NCI-H526 treated with DMSO at 0.1 percent for 48 hours (cell line): Measurements from ENCODE around the gene MGAT5B.

ENCODE experiments used
- DNase-seq: peaks from one replicate; lab custom pipeline; 2025; lab: John Stamatoyannopoulos, UW

Gene MGAT5B

DNA sequence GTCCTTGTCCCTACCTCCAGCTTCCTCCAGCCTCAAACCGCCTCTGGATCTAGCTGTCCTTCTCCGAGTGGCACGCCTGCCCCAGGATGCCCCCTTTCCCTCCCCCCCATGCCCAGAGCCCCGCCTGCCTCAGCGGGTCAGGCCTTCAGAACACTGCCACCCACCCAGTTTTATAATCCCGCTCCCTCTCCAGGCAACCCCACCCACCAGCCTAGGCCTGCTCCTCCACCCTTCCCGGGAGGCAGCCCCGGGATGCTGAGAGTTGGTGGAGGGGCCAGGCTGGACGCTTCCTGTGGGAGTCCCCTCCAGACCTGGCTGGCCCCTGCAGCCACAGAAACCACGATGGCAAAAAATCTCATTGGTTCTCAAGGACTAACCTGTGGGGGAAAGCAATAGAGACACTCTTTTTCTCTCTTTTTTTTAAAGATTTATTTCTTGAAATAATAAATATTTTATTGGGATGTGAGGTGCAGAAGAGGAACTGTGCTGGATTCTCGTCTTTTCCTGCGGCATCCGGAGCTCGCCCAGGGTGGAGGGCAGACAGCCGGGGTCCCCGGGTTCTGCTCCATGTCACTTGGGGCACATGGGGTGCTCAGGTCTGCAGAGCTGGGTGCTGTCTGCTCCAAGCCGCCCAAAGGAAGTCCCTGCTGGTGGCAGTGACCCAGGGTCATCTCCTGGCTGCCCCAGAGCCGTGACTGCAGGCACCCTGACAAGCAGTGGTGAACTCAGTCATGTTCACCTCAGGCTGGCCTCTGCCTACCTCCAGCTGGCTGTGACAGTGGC lies 81.9 kb downstream of the MGAT5B start:
- no peak for DNase-seq

DNA sequence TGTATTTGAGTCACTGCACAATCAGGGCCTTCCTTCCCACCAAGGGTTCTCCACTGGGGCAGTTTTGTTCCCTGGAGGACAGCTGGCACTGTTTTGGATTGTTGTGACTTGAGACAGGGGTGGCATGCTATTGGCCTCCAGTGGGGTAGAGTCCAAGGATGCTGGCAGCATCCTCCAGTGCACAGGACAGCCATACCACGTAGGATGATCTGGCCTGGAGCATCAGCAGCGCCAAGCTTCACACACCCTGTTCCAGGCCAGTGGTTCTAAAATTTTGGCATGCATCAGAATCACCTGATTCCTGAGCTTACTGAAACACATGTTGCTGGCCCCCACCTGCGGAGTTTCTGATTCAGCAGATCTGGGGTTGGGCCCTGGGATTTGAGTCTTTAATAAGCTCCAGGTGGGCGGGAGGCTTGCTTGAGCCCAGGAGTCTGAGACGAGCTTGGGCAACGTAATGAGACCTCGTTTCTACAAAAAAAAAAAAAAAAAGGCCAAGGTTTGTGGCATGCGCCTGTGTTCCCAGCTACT lies 83.2 kb downstream of the MGAT5B start:
- DNase-seq = no peak

DNA sequence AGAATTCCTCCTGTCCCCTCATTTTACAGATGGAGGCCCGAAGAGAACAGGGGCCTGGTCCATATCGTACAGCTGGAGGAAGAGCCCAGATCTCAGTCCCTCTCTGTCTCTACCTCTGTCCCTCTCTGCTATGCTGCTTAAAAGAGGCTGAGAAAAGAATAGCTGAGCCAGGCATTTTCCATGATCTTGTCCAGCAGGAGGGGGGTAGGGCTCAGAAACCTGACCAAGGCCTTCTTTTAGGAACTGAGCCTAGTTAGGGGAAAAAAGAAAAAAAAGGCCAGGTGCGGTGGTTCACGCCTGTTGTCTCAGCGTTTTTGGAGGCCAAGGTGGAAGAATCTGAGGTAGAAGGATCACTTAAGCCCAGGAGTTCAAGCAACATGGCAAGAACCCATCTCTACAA lies 84.2 kb downstream of the MGAT5B start:
- DNase-seq = no peak

DNA sequence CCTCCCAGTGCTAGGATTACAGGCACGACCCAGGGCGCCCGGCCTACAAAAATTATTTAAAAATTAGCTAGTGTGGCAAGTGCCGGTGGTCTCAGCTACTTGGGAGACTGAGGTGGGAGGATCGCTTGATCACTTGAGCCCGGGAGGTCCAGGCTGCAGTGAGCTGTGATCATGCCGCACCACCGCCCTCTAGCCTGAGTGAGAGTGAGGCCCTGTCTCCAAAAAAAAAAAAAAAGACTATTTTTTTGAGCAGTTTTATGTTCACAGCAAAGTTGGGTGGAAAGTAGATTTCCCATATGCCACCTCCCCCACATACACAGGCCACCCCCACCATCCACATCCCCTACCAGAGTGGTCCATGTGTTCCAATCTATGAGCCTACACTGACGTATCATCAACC lies 84.9 kb downstream of the MGAT5B start:
- no peak for DNase-seq

DNA sequence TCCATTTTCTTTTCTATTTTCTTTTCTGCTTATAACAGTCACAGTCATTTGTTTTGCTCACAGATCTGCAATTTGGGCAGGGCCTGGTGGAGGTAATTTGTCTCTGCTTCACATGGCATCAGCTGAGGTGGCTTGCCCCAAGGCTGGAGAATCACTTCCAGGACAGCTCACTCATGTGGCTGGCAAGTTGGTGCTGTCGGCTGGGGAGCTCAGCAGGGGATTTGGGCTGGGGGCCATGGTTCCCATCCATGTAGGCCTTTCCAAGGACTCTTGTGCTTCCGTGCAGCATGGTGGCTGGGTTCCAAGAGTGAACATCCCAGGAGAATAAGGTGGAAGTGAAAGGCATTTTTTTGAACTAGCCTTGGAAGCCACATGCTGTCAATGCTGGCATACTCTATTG lies 85.7 kb downstream of the MGAT5B start:
- DNase-seq = no peak

DNA sequence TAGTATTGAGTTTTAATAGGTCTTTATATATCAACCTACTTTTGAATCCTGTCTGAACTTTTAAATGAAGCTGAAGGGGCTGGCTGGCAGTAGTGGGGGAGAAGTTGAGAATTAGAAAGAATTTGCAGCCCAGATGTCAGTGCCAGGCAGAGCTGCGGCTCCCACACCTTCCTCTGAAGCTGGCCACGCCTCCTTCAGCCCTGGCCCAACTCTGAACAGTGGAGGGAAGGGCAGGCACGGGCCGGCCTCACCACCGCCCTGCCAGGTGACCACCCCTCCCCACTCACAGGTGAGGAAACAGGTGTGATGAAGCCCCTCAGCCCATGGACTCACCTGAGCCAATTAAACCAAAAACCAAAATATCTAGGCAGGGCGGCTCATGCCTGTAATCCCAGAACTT lies 87.0 kb downstream of the MGAT5B start:
- DNase-seq = no peak

DNA sequence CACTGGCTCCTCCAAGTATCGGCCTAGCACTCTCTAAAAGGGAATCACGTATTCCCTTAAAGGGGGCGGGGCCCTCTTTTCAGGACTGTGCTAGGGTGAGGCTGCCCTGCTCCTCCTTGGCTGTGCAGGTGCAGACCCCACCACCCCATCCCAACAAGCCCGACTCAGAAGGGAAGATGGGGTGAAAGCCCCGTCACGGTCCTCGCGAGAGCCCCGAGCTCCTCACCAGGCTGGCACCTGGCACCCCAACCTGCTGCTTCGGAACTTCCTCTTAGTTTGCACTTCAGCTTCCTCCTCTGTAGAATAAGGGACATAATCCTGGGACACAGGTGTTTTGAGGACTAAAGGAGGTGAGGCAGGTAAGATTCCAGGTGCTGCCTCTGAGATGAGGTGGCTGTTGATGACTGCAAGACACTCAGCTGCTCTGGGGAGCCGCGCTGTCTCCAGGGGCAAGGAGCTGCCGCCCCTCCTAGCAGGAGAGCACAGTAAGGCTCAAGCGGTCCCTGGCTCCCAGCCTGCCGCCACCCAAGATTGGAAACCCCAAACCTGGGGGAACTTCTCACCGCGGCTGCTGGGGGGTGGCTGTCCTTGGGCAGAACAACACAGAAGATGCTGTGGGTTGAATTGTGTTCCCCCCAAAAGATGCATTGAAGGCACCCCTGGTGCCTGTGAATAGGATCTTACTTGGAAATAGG lies 88.8 kb downstream of the MGAT5B start:
- no peak for DNase-seq

DNA sequence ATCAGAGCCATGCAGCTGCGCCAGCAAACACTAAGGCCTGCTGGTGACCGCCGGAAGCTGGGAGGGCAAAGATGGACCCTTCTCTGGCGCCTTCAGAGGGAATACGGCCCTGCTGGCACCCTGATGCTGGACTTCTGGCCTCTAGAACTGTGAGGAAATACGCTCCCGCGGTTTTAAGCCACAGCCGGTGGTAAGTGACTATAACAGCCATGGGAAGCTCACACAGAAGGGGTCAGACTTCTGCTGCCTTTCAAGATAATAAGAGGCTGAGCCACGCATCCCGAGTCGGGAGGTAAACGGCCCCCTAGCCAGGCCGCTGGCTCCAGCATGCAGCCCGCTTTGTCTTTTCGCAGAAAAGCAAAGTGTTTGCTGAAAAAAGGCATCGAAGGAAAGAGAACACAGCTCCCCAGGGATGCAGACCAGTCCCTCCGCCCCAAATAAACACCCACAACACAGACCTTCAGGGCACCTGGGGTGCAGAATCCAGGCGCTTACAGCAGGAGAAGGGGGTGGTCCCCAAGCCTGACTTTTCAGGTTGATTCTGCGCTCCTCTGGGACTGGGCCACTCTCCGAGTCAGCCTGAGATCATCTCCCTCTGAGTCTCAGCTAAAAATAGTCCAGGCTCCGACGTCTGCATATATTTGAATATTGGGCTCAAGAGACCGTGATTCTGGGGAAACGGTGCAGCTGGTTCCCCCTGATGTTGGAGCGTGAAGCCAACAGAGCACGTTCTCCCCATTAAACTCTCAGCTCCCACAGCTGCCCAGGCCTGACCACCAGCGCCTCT lies 89.7 kb downstream of the MGAT5B start:
- DNase-seq = peak; percentile 78

DNA sequence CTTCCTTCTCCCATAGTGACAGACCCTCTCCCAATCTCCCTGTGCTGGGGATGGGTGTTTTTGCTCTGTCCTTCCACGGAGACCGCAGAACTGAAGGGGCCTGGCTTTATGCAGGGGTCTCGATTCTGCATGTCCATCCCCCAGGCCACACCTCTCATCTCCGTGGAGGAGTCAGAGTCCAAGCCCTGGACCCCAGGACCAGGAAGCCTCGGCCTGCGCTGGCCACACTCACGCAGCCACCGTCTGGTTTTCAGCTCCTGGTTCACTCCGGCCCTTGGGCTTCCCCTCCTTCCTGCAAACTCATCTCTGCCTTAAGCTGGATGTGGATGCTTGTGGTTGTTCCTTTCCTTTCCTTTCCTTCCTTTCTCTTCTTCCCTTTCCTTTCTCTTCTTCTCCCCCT lies 90.8 kb downstream of the MGAT5B start:
- no peak for DNase-seq

DNA sequence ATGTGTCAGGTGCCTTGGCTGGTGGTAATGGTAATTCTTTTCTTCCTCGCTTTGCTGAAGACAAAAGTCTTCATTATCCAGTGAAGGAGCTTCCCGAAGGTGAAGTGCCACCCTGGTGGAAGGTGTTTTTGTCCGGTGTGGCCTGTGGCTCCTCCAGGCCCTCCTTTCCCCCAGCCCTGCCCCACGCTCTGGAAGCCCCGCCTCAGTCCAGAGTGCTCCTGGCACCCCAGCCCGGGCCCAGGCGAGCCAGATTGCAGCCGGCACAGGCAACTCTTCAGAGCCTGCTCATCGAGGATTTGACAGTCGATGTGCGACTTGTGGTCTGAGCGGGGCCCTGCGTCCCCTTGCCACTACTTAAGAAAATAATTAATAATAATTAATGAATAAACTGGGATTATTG lies 93.7 kb downstream of the MGAT5B start:
- DNase-seq = no peak

DNA sequence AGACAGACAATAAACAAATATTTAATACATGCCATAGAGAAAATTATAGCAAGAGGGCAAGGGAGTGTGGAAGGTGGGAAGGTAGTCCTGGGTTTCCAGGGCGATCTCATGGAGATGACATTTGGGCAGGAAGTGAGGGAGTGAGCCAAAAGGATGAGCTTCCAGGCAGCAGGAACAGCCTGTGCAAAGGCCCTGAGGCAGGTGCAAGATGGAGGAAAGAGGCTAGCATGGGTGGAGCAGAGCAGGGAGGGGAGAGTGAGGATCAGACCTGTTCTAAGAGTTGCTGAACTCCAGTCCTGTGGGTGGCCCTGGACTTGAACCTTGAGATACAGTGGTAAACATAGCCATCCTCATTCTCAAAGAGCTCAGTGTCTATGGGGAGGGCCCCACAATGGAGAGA lies 94.7 kb downstream of the MGAT5B start:
- no peak for DNase-seq

DNA sequence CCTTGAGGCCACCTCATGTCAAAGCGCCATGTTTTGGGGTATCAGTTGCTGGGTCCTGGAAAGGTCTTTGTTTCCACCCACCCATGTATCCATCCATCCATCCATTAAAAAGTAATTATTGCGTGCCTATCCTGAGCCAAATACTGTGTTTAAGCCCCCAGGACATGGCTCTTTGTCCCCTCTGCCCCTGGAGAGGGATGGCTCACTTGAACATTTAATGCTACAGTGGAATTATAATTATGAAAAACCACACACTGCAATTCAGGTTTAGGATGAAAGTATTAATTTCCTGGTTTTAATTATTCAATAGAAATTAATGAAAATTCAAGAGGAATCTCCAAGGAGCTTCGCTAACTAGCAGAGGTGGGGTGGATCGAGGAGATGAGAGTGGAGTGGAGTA lies 97.8 kb downstream of the MGAT5B start:
- no peak for DNase-seq

DNA sequence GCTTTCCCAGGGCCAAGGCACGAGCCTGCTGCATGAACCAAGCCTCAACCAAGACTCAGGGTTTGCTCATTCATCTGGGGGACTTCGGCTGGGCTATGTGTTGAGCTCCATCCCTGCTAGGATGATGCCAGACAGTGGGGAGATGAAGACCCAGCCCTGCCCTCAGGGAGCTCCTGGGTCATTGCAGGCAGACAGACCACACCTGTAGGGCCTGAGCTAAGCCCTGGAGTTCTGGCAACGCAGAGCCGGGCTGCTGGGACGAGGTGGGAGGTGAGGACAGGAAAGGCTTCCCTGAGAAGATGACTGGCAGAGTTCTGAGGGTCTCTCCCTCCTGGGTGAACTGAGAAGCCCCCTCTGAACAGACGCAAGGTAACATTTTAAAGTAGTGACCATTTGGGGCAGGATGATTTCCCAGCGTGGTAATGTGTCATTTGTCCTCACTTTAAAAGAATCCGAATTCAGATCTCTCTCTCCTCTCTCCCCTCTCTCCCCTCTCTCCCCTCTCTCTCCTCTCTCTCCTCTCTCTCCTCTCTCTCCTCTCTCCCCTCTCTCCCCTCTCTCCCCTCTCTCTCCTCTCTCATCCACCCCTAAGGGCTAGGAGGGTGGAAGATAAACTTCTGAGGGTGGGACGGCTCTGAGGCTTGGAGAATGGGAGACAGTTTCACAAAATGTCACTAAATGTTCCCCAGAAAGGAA lies 98.4 kb downstream of the MGAT5B start:
- DNase-seq = no peak

DNA sequence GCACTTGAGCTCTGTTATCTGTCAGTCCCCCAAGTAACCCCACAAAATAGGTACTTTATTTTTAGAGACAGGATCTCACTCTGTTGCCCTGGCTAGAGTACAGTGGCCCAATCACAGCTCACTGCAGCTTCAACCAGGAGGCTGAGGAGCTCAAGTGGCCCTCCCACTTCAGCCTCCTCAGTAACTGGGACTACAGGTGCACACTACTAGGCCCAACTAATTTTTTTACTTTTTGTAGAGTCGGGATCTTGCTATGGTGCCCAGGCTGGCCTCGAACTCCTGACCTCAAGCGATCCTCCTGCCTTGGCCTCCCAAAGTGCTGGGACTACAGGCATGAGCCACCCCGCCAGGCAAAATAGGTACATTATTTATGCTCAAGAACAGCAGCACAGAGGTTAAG lies 99.6 kb downstream of the MGAT5B start:
- no peak for DNase-seq

DNA sequence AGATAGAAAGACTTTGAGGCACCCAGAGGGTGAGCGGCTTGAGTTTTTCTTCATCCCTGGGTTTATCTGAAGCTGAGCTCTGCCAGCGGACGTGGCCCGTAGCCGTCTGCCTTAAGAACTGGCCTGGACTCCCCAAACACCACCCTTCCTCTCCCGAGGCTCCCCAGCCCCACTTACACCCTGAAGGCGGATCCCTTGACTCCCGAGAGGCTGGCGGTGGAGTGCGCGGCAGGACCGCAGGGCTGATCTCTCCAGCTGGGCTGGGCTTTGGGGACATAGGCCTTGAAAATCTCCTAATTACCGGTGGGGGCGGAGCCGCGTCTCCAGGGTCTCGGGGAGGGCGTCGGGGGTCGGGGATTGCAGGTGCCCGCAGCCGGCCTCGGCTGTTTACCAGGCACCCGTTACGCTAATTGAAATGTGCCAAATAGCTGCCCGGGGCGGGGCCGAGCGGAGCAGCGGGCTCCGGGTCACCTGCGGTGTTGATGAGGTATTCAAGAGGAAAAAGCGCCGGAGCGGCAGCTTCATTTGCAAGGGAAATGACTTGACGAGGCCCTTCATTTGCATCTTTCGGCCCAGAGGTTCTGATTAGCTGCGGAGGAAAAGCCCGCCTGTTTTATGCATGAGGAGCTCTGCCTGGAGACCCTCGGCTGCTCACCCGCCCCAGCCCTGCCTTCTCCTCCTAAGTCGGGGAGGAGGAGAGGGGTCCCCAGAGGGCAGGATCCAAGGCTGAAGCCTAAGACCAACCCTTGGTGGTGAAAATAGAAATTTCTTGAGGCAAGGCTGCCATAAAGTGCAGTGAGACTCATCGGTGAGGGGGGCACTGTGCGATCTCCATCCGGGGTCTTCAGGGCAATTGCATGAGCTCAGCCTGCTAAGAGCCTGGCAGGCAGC lies 100.7 kb downstream of the MGAT5B start:
- DNase-seq = peak; percentile 99

DNA sequence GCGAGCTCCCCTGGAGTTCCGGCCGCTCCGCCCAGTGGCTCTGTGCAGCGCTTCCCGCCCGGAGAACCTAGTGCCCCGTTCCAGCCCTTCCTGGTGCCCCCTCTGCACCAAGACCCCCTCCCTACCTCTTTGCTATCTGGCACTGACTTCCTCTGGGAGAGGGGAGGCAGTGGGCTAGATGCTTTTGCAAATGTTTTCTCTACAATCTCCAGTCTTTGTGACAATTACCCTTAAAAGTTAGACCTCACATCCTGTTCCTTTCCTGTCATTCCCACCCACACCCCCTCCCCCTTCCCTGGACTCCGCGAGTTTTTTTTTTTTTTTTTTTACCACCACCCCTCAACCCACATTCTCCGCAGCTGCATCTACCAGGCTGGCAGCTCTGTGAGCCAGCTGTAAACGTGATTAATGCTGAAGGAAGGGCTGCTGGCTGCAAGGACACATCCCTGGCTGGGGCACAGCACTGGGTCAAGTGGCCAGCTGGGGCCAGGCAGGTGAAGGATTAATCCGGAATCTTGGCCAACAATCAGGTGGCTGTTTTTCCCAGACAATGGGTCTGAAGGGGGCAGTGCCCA lies 101.5 kb downstream of the MGAT5B start:
- peak; percentile 83 for DNase-seq

DNA sequence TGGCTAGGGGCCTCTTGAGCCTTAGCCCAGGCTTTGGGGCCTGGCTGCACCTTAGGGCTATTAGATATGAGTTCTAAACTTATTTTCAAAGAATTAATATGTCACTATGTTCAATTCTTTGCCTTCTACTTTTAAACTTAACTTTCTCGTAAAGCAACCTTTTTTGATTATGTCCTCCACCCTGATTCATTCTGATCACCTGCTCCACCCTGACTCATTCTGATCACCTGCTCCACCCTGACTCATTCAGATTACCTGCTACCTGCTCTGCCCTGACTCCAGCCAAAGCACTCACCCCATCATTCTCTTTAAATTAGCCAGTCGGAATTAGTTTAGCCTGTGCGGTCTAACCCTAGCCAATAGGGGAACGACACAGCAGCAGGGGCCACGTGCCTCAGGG lies 102.0 kb downstream of the MGAT5B start:
- DNase-seq = peak; percentile 52

DNA sequence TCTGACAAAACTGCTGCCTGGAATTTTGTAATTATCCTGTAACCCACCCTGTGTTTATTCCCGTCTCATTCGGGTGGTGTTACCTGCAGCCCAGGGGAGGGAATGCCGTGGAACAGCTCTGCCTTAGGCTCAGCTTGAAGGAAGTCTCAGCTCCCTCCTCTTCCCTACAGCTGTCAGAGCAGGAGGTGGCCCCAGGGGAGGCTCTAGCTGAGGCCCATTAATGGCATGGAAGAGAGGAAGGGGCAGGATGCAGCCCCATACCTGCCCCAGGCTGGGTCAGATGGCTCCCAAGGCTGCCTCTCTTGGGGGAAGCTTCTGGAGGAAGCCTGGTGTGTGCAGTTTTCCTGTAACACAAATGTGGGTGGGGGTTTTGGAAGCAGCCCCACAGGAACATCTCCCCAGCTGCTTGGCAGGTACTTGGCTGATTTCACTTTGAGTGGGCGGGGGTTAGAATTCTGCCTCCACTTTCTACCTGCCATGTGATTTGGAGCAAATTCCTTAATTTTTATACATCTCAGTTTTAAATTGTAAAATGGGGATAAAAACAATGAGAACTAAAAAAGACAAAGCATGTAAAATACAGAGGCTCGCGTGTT lies 103.9 kb downstream of the MGAT5B start:
- no peak for DNase-seq

DNA sequence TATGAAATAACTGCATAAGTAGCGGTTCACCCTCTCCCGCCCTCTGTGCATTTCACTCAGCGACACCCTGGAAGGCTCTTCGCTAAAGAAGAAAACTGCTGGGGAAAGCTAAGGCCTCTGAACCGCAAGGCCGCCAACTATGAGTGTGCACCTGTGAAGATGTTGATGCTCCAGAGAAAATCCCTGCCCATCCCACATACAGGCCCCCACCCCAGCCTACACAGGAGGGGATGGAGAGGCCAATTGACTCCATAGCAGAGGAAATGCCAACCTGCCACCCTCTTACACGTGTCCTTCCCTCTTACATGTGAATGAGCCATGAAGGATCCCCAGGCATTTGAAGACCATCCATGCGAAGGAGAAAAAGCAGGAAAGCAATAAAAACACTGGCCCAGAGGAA lies 104.8 kb downstream of the MGAT5B start:
- no peak for DNase-seq

DNA sequence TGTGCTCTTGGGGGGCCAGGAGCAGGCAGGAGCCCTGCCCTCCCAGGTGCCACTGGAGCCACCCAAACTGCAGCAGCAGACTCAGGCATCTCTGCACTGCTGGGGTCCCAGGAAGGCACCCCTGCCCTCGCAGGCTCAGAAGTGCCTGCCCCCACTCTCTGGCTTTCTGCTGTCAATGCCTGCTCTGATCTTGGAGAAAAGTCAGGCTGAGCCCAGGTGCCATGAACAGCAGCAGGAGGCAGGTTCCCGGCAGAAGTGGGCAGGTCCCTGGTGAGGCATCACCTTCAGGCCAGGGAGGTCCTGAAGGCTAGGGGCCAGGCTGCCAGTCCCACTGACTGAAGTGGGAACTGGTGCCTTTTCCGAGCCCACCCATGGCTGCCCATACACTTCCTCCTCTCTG lies 106.5 kb downstream of the MGAT5B start:
- no peak for DNase-seq
